ENCODE measurements around the gene RHOT2. TPM values are rescaled to one million over a fixed set of nuclear protein-coding genes. Genes with fewer than 3 reads are reported as not detected.

The RHOT2 gene
- total RNA-seq, 1 experiment from 2014 or later: 83.1 TPM

Other genes with a start within 250 kb of the RHOT2 start
- gene RAB11FIP3, start 242.5 kb upstream of the RHOT2 start, total RNA-seq (2022; extraction: Qiagen RNA extraction): 23.1 to 33.6 TPM (median 29.8 TPM) in 5 replicates
- 34.5 to 76.4 TPM (median 71.6 TPM) in 5 replicates for gene CAPN15, start 140.4 kb upstream of the RHOT2 start, total RNA-seq (2022; extraction: Qiagen RNA extraction)
- 0.11 to 0.19 TPM (median 0.15 TPM) in 5 replicates for gene PRR35, start 107.7 kb upstream of the RHOT2 start, total RNA-seq (2022; extraction: Qiagen RNA extraction)
- 0.14 to 0.26 TPM (median 0.21 TPM) in 5 replicates for gene NHLRC4, start 101.1 kb upstream of the RHOT2 start, total RNA-seq (2022; extraction: Qiagen RNA extraction)
- 24.2 to 41.4 TPM (median 35.5 TPM) in 5 replicates for gene PIGQ, start 98.2 kb upstream of the RHOT2 start, total RNA-seq (2022; extraction: Qiagen RNA extraction)
- 10.2 to 18.4 TPM (median 18.1 TPM) in 5 replicates for gene RAB40C, start 78.1 kb upstream of the RHOT2 start, total RNA-seq (2022; extraction: Qiagen RNA extraction)
- gene WFIKKN1, start 37.1 kb upstream of the RHOT2 start, total RNA-seq (2022; extraction: Qiagen RNA extraction): 0.07 to 0.25 TPM (median 0.18 TPM) in 5 replicates
- 83.7 to 131 TPM (median 124 TPM) in 5 replicates for gene METTL26, start 31.8 kb upstream of the RHOT2 start, total RNA-seq (2022; extraction: Qiagen RNA extraction)
- gene MCRIP2, start 26.3 kb upstream of the RHOT2 start, total RNA-seq (2022; extraction: Qiagen RNA extraction): 16.4 to 33.0 TPM (median 29.6 TPM) in 5 replicates
- 11.8 to 23.4 TPM (median 22.3 TPM) in 5 replicates for gene WDR90, start 18.8 kb upstream of the RHOT2 start, total RNA-seq (2022; extraction: Qiagen RNA extraction)
- 0.26 to 1.6 TPM (median 1.2 TPM) in 5 replicates for gene RHBDL1, start 7.5 kb downstream of the RHOT2 start, total RNA-seq (2022; extraction: Qiagen RNA extraction)
- 84.0 to 122 TPM (median 114 TPM) in 5 replicates for gene STUB1, start 12.3 kb downstream of the RHOT2 start, total RNA-seq (2022; extraction: Qiagen RNA extraction)
- gene JMJD8, start 16.2 kb downstream of the RHOT2 start, total RNA-seq (2022; extraction: Qiagen RNA extraction): 63.2 to 85.2 TPM (median 82.5 TPM) in 5 replicates
- gene WDR24, start 22.3 kb downstream of the RHOT2 start, total RNA-seq (2022; extraction: Qiagen RNA extraction): 3.7 to 6.8 TPM (median 5.6 TPM) in 5 replicates
- 8.5 to 16.2 TPM (median 15.7 TPM) in 5 replicates for gene FBXL16, start 37.7 kb downstream of the RHOT2 start, total RNA-seq (2022; extraction: Qiagen RNA extraction)
- 88.0 to 175 TPM (median 171 TPM) in 5 replicates for gene METRN, start 47.0 kb downstream of the RHOT2 start, total RNA-seq (2022; extraction: Qiagen RNA extraction)
- gene ANTKMT, start 53.0 kb downstream of the RHOT2 start, total RNA-seq (2022; extraction: Qiagen RNA extraction): 31.1 to 53.1 TPM (median 45.4 TPM) in 5 replicates
- gene CCDC78, start 58.3 kb downstream of the RHOT2 start, total RNA-seq (2022; extraction: Qiagen RNA extraction): 2.9 to 6.2 TPM (median 4.9 TPM) in 5 replicates
- 15.8 to 17.8 TPM (median 16.5 TPM) in 5 replicates for gene HAGHL, start 59.0 kb downstream of the RHOT2 start, total RNA-seq (2022; extraction: Qiagen RNA extraction)
- gene CIAO3, start 72.9 kb downstream of the RHOT2 start, total RNA-seq (2022; extraction: Qiagen RNA extraction): 21.1 to 29.7 TPM (median 29.0 TPM) in 5 replicates
- 2.2 to 4.3 TPM (median 2.8 TPM) in 5 replicates for gene MSLN, start 92.6 kb downstream of the RHOT2 start, total RNA-seq (2022; extraction: Qiagen RNA extraction)
- gene RPUSD1, start 120.2 kb downstream of the RHOT2 start, total RNA-seq (2022; extraction: Qiagen RNA extraction): 32.4 to 56.2 TPM (median 53.1 TPM) in 5 replicates
- 12.2 to 27.2 TPM (median 21.9 TPM) in 5 replicates for gene CHTF18, start 120.5 kb downstream of the RHOT2 start, total RNA-seq (2022; extraction: Qiagen RNA extraction)
- gene GNG13, start 132.6 kb downstream of the RHOT2 start, total RNA-seq (2022; extraction: Qiagen RNA extraction): not detected in 5 replicates

Data from A549 treated with dexamethasone at 1 μM for 4 hours (cell line).